ENCODE data around the gene TRIM31.

The TRIM31 gene

GRCh38 chr6:30113841-30114240 is 951 bp upstream of the TRIM31 start:
- DNase-seq (ENCODE audit: low read depth in 2 of 2), result no peak

- no peak for DNase-seq (ENCODE audit: low read depth in 2 of 2)
Measured at GRCh38 chr6:30112402-30112994, 392 bp downstream of the TRIM31 start.

- DNase-seq (ENCODE audit: low read depth in 2 of 2), result no peak
Measured at GRCh38 chr6:30111266-30111856, 1.5 kb downstream of the TRIM31 start.

GRCh38 chr6:30104661-30105060 is 8.2 kb downstream of the TRIM31 start:
- DNase-seq (ENCODE audit: low read depth in 2 of 2), result no peak

GRCh38 chr6:30103872-30104179 is 9.1 kb downstream of the TRIM31 start:
- DNase-seq (ENCODE audit: low read depth in 2 of 2), result no peak

DNA sequence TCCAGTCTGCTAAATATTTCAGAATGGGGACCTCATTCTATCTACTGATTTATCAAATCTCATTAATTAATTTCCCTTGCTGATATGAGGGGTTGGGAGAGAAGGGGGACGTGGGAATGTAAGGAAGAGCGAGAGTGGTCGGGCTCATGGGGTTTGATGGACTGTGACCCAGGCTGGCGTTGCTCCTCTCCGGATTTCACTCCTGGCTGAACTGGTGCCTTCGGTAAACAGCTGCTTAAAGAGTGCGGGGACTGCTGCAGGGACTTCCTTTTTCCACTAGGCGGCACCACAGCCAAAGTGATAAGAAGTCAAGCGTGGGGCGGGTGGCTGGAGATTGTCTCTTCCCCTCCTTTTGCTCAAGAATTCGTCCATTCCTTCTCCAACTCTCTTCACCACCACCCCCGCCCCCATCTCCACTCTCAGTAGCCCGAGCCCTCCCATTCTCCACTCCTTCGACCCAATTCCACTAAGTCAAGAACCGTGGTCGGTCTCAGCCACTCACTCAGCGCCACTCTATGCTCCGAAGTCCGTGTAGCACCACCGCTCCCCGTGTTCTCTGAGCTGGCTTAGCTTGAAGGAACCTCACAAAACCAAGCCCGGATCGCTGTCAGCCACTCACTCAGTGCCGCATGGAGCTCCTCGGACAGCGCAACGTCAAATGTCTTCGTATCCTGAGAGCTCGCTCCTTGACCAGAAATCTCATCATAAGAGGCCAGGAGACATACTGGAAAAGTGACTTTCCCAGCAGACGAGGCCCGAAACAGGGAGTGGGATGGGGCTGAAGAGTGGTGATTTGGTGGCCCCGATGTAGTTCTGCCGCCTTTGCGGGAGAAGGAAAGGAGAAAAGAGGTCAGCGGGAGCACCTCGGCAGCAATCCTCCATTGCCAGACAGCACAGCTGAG is 9.7 kb downstream of the TRIM31 start:
- DNase-seq (ENCODE audit: low read depth in 2 of 2), result peak; percentile 69 to 80

DNA sequence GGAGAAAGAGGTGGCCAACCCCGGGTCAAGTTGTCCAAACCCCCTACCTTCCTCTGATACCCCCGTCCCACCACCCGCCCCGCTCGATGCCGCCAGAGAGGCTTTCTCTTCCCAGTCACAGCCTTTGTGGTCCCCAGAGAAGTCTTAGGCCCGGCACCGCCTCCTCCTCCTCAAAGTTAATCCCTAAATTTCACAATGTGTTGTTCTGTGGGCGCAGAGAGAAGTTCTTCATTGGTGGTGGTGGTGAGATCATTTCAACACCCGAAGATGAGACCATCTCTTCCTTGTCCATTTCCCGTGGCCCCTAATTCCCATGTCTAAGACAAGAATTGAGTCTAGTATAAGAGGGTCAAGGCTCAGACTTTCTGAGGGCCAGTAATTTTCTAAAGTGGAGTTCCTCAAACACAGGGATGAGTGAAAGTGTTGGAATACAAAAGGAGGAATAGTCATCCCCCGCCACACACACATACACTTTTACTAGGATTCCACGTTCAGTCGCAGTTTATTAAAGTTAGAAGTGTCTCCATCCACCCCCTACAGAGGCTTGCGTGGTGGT is 10.4 kb downstream of the TRIM31 start:
- no peak for DNase-seq (ENCODE audit: low read depth in 2 of 2)

GRCh38 chr6:30101444-30102413 is 11.2 kb downstream of the TRIM31 start:
- DNase-seq (ENCODE audit: low read depth in 2 of 2), result peak in 1 of 2 donors; percentile 55

DNA sequence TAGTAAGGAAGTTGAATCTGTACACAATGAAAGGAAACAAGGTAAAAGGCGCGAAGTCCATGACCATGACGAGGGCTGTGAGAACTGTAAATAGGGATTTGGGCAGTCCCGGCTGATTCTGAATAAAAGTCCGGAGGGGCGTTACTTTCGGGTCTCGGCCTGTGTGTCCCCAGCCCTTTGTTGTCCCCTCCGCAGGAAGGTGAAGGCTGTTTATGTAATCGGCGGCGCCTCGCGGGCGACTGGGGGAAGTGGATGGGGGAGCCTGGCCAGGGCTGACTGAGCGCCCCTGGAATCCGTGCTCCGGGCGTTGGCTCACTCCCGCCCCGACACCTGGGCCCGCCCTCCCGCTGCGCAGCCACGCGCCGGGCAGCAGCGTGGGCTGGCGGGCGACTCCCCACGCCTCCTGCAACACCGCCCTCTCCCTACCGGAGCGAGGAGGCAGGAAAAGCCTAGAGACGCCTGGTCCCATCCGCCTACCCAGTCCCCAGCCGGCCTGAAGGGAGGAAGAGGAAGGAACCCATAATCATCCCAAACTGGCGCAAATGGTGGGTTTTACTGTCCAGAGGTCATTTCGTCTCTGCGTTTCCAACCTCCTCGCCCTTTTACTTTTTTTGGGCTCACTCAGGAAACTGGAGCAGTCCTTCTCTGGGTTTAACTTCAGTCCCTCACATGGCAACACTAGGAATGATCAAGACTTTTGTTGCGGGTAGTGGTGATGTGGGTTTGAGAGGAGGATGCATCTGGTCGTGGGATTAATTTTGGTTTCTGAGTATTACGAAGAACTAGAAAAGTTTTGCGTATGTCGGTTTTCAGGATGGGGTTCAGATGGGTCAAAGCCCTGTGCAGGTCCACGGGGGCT is 12.1 kb downstream of the TRIM31 start:
- peak in 1 of 2 donors; percentile 7 for DNase-seq (ENCODE audit: low read depth in 2 of 2)

DNA sequence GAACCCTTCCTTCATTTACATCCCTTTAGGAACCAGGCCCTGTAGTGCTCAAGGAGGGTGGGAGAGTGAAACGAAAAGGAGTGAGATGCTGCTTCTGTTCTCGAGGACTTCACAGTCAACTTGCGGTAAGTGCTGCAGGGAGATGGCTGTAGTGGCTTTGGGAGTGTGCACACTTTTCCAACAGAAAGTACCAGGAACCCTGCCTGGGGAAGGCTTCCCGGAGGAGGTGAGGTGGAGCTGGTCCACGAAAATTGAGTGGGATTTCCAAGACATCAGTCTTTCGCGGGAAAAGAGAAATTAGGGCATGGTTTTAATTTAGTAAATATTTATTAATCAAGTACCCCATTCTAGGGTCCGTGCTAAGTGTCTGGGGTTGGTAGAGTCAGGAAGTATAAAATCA is 12.7 kb downstream of the TRIM31 start:
- DNase-seq (ENCODE audit: low read depth in 2 of 2), result no peak

- DNase-seq (ENCODE audit: low read depth in 2 of 2), result no peak
Measured at GRCh38 chr6:30097902-30098768, 14.8 kb downstream of the TRIM31 start.

DNA sequence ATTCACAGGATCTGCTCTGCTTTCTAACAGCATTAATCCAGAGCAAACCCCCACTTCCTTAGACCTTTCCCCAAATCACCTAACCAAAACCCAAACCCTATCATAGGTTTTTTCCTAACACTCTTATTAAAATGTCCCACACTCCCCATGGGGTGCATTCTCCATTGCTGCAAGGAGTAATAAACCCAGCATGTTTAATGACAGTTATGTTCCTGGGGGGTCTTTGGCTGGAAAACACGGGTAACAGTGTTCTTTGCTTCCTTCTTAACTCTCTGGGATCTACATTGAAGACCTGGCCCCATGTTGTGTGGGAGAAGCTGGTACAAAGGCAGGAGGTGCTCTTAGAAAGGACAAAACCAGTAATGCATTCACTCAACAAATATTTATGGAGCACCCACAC is 16.1 kb downstream of the TRIM31 start:
- DNase-seq (ENCODE audit: low read depth in 2 of 2), result no peak

DNA sequence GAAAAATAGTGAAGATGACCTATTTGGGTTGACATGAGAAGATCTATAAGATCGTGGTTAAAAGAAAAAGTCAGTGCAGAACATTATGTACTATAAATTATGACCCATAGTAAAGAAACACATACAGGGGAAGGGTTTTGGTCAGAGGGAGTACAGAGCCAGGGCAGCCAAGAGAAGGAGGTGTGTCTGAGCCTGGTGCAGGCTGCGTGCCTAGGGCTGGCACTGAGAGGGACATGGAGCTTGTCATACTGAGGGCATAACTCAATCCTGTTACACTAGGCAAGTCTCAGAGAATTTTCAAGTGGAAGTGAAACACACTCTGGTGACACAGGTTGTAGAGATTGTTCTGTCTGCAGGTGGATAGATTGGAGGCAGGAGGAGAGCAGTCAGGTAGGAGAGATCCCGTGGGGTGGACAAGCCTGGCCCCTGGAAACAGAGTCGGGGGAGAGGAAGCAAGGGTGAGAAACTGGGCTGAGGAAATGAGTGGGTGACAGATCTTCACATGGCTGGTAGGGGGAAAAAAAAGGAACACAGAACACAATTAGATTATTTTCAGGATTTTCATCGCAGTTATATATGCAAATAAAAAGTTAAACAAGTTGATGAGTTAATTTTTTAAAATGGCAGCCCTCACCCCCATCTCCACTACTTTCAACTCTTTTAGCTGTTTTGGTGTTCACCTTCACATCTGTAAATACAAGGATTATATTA is 18.8 kb downstream of the TRIM31 start:
- DNase-seq (ENCODE audit: low read depth in 2 of 2), result no peak

DNA sequence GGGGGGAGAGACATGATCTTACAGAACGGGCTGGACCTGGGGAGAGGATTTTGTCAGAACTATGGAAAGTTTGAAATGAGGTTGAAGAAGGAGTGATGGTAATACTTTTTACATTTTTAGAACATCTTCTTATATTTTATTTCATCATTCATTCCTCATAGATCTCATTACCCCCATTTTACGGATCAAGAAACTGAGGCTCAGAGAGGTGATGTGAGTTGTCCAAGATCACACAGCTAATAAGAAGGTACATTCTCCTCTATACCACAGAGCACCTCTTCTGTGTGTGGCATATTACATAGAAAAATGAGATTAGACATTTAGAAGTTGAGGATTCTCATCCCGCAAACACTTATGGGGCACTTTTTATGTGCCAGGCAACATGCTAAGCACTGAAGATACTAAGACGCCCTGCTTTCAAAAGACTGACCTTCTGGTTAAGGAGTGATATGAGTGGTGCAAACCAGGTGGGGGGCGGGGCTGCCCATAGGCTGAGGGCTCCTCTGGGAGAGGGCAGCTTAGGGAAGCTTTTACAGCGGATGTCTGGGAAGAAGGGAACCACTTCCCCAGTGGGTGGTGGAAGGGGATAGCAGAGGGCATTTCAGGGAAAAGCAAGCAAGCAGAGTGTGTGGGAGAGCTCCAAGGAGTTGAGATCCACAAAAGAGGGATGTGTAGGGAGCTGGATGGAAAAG is 19.9 kb downstream of the TRIM31 start:
- no peak for DNase-seq (ENCODE audit: low read depth in 2 of 2)

DNA sequence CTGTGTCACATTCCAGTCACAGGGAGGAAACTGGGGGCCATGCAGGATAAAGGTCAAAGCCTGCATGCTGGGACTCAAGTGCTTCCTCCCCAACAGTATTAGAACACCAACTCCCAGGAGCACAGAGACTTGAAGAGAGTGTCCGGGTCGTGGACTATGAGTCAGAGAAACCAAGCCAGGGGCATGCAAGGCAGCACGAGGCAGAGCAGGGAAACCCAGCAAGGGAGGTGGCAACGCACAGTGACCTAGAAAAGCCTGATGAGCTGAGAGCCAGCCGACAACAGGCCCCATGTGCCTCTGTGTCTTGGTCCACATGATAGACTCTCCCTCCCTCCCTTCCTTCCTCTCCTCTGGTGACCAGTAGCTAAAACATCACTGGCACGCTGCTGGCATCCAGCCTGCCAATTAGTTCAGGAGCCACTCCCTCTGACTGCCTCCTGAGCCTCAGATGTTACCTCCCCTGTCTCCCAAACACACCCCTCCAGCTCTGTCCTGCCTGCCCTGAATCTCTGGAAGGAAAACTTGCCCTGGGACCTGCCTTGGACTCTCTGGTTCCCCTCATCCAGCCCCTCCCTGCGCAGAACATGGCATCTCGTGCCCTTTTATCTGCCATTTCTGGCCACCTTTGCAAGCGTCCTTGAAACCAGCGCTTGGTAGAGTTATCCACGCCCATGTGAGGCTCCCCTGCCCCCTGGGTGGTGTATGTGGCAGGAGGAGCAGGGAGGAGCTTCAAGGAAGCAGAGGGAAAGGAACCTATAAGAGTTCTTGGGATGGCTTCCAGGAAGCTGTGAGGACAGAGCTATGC is 21.1 kb downstream of the TRIM31 start:
- no peak for DNase-seq (ENCODE audit: low read depth in 2 of 2)

DNA sequence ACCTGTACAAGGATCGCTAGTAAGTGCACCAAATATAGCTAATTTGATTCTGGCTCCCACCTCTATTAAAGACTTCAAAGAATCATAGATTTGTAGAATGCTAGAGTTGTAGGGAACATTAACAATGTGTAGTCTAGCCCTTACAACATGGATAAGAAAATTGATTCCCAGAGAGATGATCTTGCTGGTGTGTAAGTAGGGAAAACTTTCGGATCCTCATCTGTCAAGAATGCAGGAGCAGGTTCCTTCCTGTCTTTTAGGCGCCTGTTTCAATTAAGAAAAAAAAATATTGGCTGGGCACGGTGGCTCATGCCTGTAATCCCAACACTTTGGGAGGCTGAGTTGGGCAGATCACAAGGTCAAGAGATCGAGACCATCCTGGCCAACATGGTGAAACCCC is 25.0 kb downstream of the TRIM31 start:
- no peak for DNase-seq (ENCODE audit: low read depth in 2 of 2)

DNA sequence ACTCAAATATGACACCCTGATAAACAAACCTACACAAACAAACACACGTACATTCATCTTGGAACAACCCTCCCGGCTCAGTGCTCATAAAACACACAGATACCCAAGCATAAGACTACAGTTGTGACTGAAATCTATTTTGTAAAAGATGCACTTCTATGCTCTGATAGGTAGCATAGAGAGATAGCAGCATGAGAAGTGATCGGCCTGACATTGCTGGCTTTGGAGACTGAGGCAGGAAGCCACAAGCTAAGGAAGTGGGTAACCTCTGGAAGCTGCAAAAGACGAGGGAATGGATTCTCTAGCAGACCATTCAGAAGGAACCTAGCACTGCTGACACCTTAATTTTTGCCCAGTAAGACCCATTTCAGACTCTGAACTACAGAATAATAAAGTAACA is 35.7 kb downstream of the TRIM31 start:
- DNase-seq (ENCODE audit: low read depth in 2 of 2), result no peak

Measured in stimulated activated CD8-positive, alpha-beta memory T cell treated with anti-CD3 and anti-CD28 coated beads, Interleukin-7, amount 100 ng/mL, for 4 hours (primary cell).